PFSK-1 (cell line): ENCODE results near the gene NCF4.

ENCODE experiments used
- FOXP2 ChIP-seq: optimal IDR thresholded peaks from 2 replicates; pipeline ENCODE3; 2011; ENCODE audit warnings: borderline replicate concordance, control low read depth, inconsistent platforms; ENCODE audit not compliant: insufficient read depth; ENCODE audit errors: extremely low read length, extremely low read depth
- POLR2AphosphoS5 ChIP-seq: IDR thresholded peaks from 2 replicates; pipeline ENCODE4 v1.6.1; 2012; ENCODE audit warnings: low read depth, mild to moderate bottlenecking, control low read depth, low read length, moderate library complexity
- REST ChIP-seq, 2 experiments: IDR thresholded peaks; 2 replicates each; pipeline versions ENCODE4 v1.6.1 to v1.8.0; 2011 to 2012; ENCODE audit warnings: low read depth in 2 of 2, low read length in 2 of 2, control low read depth in 1 of 2, inconsistent platforms in 1 of 2, mild to moderate bottlenecking in 1 of 2, moderate library complexity in 1 of 2; ENCODE audit not compliant: insufficient read depth in 1 of 2
- SIN3A ChIP-seq: IDR thresholded peaks from 2 replicates; pipeline ENCODE4 v1.6.1; 2012; ENCODE audit warnings: mild to moderate bottlenecking, low read length, moderate library complexity, borderline replicate concordance; ENCODE audit not compliant: insufficient read depth
- TAF1 ChIP-seq: IDR thresholded peaks from 2 replicates; pipeline ENCODE4 v1.6.1; 2012; ENCODE audit warnings: low read length, control low read depth, borderline replicate concordance; ENCODE audit not compliant: insufficient read depth

Gene NCF4

GRCh38 chr22:36863281-36863680, 2.5 kb downstream of the NCF4 start:
- TF ChIP-seq FOXP2 = no peak
- no peak for TF ChIP-seq TAF1

GRCh38 chr22:36863979-36864378, 3.2 kb downstream of the NCF4 start:
- no peak for TF ChIP-seq SIN3A

GRCh38 chr22:36864454-36865215, 3.8 kb downstream of the NCF4 start:
- TF ChIP-seq TAF1 = no peak
- no peak for TF ChIP-seq FOXP2
- TF ChIP-seq REST (IDR thresholded peaks at IDR 0.05; ENCODE audit: insufficient read depth in 1 of 2, low read depth in 2 of 2, low read length in 2 of 2) = no peak
- no peak for TF ChIP-seq SIN3A
- TF ChIP-seq POLR2AphosphoS5 = no peak

GRCh38 chr22:36865346-36865745, 4.5 kb downstream of the NCF4 start:
- TF ChIP-seq FOXP2 = no peak
- peak; percentile 82 to 92 for TF ChIP-seq REST (IDR thresholded peaks at IDR 0.05; ENCODE audit: insufficient read depth in 1 of 2, low read depth in 2 of 2, low read length in 2 of 2)
- no peak for TF ChIP-seq POLR2AphosphoS5

- TF ChIP-seq REST (IDR thresholded peaks at IDR 0.05; ENCODE audit: insufficient read depth in 1 of 2, low read depth in 2 of 2, low read length in 2 of 2) (no peak), POLR2AphosphoS5 (no peak), FOXP2 (no peak), SIN3A (no peak), TAF1 (no peak)
Observed at GRCh38 chr22:36867695-36868094, 6.9 kb downstream of the NCF4 start.

- no peak for TF ChIP-seq SIN3A
- TF ChIP-seq TAF1 = no peak
Observed at GRCh38 chr22:36868546-36869181, 7.9 kb downstream of the NCF4 start.

- TF ChIP-seq SIN3A (no peak), FOXP2 (no peak), TAF1 (no peak), REST (IDR thresholded peaks at IDR 0.05; ENCODE audit: insufficient read depth in 1 of 2, low read depth in 2 of 2, low read length in 2 of 2) (no peak), POLR2AphosphoS5 (no peak)
Observed at GRCh38 chr22:36870250-36870649, 9.4 kb downstream of the NCF4 start.
